T follicular helper cell (primary cell): ENCODE data around the gene RASSF8.

ENCODE experiments used
- DNase-seq: peaks from one replicate; pipeline ENCODE4 v3.0.0-alpha.2; 2020; ENCODE audit warnings: low read depth

RASSF8 gene

GRCh38 chr12:25960961-25961360 is 2.5 kb downstream of the RASSF8 start:
- no peak for DNase-seq

DNA sequence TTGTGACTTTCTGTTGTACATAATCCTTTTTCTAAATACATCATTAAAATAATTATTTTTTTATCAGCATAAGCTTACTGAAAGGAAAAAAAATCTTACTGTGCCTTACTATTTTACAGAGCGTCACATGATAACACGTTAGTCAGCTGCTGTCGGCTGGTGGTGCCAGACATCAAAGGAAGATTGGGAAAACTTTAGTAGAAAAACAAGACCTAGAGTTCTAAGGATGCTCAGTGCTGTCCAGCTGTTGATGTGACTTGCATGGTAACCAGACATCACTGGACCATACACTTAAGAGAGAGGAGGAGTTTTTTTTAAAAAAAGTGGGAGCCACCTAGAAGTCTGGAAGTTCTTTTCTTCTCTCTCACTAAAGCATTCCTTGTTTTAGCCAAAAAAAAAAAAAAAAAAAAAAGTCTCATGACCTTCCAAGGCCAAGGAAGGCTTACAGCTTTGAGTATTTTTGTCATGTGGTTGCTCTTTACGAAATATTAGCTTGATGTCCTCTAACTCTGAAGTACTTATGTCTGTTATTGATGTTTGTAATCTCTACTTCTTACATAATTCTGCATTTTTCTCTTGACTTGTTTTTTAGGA is 4.5 kb downstream of the RASSF8 start:
- no peak for DNase-seq

DNA sequence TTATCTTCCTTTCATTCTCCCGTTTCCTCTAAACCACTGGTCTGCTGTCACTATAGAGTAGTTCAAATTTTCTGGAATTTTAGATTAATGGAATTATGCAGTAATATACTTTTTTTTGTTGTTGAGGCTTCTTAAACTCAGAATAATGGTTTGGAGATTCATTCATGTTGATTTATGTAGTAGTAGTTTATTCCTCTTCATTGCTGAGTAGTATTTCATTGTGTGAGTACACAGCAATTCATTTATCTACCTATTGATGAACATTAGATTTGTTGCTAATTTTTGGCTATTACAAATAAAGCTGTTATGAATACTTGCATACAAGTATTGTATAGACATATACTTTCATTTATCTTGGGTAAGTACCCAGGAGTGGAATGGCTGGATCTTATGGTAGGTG is 7.2 kb downstream of the RASSF8 start:
- no peak for DNase-seq

DNA sequence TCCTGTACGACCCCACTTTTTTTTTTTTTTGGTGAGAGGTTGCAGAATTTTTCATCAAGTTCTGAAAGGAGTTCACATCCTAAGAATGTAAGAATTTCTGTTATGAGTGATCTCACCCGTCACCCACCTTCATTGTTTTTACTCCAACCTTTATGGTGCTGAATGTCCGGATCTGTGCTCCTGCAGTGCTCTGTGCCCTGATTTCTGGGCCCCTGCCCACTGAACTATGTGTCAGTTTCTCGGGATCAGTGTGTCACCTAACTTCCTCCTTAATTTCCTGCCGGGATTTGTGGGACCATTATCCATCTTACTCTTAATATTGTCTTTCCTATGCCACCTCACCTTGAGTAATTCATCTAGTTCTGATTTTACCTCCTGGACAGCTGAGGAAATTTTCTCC is 11.6 kb downstream of the RASSF8 start:
- no peak for DNase-seq

DNA sequence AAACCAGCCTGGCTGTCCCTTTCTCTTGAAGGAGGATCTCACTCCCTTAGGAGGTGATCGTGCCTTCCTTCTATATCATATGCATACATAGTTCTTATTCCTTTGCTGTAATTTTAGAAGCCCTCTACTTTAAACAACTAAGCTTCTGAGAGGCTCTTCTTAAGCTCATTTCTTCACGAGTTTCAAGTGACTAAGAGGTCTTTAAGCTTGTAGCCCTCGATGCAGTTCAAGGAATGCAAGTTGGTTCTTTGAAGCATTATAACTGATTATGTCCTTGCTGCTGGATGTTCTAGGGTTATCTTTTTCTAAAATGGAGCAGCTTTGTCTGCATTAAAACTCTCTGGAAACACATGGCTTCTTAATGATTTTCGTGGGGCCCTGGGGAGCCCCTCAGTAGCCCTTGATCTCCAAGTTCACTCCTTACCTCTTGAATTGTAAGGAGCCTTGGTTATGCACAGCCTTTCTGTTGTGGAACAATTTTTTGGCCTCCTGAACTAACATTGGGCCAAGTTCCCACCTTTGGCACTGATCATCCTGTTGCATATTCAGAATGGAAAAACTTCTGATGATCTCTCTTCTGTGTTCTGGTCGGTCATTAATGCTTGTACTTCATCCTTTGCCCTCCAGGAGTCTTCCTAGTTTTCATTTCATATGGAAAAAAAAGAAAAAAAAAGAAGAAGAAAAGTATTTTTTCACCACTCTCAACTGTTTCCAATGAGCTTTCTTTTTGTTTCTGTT is 12.6 kb downstream of the RASSF8 start:
- no peak for DNase-seq

- no peak for DNase-seq
Observed at GRCh38 chr12:25971654-25972041, 13.2 kb downstream of the RASSF8 start.

- DNase-seq = no peak
Observed at GRCh38 chr12:25972783-25973182, 14.3 kb downstream of the RASSF8 start.

DNA sequence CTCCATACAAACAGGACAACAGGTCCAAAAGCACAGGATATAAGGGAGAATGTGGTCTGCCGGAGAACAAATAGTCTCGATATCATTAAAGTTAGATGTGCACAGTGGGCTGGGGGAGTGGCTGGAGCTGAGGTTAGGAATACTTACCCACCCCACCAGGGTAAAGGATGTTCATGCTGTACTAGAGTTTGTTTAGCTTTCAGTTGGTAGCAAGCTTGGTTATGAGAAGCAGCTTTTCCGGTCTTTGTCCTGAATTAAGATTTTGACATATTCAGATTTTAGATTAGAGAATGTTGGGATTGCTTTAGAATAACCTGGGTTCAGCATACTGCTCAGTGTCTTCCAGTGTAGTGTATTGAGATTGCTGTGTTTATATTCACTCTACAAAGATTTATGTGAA is 16.7 kb downstream of the RASSF8 start:
- no peak for DNase-seq

- no peak for DNase-seq
Observed at GRCh38 chr12:25975682-25976081, 17.2 kb downstream of the RASSF8 start.

- no peak for DNase-seq
Observed at GRCh38 chr12:25976289-25976688, 17.8 kb downstream of the RASSF8 start.

GRCh38 chr12:25977047-25977446 is 18.6 kb downstream of the RASSF8 start:
- DNase-seq = no peak

- no peak for DNase-seq
Observed at GRCh38 chr12:25979059-25979458, 20.6 kb downstream of the RASSF8 start.

DNA sequence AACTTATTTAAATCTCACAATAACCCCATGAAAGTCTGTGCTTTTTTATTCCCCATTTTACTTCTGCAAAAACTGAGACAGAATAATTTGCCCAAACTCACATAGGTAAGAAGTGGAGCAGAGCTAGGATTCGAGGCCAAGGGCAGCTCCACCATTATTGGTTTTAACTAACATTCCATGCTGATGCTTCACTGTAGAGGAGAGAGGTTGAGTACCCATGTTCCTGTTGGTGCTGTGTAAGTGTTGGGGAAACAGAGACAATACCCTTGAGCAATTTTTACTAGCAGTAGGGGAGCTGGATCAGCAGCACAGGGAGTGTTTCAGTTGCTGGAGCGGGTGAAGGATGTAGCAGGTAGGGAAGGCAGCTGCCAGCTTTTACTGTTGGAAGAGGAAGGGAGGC is 21.1 kb downstream of the RASSF8 start:
- DNase-seq = no peak

DNA sequence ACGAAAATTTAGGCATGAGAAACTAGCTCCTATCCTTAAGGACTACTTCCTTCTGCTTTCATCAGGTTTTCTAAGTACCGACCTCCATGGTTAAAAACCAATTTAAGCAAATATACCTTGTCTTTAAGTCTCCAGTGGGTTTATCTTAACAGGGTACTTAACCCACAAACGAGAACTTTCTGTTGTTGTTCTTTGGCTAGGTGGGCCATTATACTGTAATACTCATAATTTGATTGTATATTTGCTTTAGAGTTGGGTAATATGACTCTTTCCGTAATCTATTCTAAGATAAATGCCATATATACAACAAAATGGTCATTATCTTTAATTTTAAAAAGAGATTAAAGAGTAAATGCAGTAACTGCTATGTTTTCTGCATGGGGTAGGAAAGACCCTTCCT is 21.6 kb downstream of the RASSF8 start:
- no peak for DNase-seq

- no peak for DNase-seq
Observed at GRCh38 chr12:25981597-25981996, 23.1 kb downstream of the RASSF8 start.

- no peak for DNase-seq
Observed at GRCh38 chr12:25982416-25982815, 23.9 kb downstream of the RASSF8 start.

DNA sequence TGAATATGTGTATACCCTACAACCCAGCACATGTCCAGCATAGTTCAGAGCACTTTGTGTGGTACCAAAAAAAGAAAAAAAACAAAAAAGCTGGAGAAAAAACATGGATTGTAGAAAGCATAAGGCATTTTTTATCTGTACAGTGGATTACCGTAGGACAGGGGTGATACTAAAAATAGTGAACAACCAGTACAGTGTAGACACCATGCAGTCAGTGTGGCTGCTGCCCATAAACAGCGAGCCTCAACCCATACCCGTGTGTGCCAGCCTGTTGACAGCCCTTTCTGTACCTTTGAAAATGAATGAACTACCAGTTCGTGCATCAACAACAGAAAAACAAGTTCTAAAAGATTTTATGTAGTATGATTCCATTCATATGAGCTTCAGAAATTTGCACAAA is 25.1 kb downstream of the RASSF8 start:
- DNase-seq = no peak

DNA sequence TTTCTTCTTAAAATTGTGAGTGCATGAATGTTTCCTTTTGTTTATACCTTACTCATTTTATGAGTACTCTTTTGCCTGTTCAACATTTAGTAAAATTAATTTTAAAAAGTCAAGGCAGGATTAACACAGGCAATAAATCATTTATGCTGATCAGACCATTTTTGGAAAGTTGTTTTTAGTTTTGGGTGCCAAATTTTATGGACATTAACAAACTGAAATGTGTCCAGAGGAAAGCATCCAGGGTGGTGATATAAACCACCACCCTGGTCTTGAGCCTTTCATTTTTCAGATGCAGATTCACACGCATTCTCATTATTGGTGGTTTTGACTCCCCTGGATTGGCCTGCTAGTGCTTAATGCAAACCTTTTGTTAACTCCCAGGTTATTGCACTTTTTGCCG is 26.3 kb downstream of the RASSF8 start:
- DNase-seq = no peak

DNA sequence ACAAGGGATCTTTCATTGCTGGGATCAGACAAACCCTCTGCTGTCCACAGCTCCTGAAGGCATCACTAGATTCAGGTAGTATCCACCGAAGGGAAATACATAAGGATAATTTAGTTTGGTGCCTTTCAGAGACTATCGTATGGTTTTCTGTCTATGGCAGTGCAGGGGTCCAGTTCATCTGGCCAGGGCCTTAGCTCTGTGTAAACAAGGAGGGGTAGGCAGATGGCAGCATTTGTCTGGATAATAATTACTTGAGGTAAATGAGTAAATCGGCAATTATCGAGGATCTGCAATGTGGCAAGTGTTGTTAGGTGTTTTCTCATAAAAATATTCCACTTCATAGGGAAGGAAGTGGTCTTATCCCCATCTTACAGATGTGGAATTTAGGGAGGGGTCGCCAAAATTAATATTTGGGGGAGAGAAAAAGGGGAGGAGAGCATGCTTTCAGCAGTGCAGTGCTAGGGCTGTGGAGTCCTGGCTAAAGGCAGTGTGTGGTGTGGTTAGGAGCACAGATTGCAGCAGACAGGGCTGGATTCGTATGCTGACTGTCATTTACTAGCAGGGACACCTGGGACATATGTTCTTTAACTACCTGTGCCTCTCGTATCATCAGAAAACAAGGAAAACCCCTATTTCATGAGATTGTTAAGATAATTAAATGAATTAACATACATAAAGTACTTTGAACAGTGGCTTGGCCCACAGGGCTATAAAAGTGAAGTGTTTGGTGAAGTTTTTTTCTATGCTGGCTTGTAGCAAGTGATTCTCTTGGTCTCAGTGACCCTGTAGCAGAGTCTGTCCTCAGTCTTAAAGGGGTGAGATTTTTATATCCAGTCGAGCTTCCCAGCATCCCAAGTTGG is 27.1 kb downstream of the RASSF8 start:
- DNase-seq = no peak

DNA sequence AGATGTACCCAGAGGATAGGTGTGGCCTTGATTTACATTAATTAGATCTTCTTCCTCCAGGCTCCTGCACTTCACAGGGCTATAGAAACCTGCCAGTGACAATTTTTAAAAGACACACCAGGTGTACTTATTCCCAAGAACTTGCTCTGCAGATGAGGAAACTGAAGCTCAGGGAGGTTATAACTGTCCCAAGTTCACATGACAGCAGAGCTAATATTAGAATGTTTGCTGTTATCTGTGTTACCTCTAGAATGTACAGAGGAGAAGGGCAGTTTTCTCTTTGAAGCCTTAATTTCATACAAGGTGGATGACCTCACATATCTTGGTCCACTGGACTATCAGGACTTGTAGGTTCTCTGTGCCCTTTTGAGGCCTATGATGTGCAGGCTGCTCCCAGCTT is 27.7 kb downstream of the RASSF8 start:
- DNase-seq = no peak

GRCh38 chr12:25988505-25988904 is 30.0 kb downstream of the RASSF8 start:
- DNase-seq = no peak

DNA sequence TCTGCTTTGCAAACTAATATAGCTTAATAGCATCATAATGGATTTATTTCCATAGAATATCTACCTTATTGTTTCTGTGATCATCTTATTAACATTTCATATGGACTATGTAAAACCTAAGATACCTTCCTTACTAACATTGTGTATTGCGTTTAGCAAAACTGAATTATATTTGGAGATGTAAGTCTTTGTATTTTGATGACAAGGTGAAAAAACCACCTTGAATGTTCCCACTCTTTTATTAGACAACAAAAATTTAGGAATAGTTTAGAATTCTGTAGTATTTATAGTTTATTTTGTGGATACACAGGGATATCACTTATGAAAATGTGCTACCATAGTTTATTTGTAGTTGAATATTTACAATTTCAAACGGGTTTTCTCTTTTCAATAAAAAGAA is 32.0 kb downstream of the RASSF8 start:
- DNase-seq = no peak
